SK-N-SH treated with all-trans-retinoic acid at 6 μM for 48 hours (cell line): ENCODE results near the gene ADNP.

ENCODE experiments used
- ATAC-seq: fragments of 200-7000 bp; cut with Tn5 transposase; 3 replicates; pipeline ENCODE4 v1.9.1; 2020; ENCODE audit warnings: mild to moderate bottlenecking, moderate library complexity
- ARNTL ChIP-seq: fragments of 450-650 bp; formaldehyde crosslinking; IDR thresholded peaks from 2 replicates; pipeline ENCODE4 v1.5.0; 2020; ENCODE audit warnings: low read depth, mild to moderate bottlenecking, moderate library complexity, borderline replicate concordance
- BACH2 ChIP-seq: fragments of 250-450 bp; sonication (Bioruptor Pico); IDR thresholded peaks from 2 replicates; pipeline ENCODE4 v1.9.0; 2021; ENCODE audit warnings: mild to moderate bottlenecking, borderline replicate concordance
- CREB5 ChIP-seq: fragments of 250-450 bp; sonication (Bioruptor Pico); IDR thresholded peaks from 2 replicates; pipeline ENCODE4 v1.5.1; 2020; ENCODE audit warnings: low read depth, mild to moderate bottlenecking, moderate library complexity
- CSDC2 ChIP-seq: fragments of 250-450 bp; sonication (Bioruptor Pico); IDR thresholded peaks from 2 replicates; pipeline ENCODE4 v1.5.0; 2020; ENCODE audit warnings: mild to moderate bottlenecking, moderate library complexity
- CSRNP3 ChIP-seq: fragments of 250-450 bp; sonication (Bioruptor Pico); IDR thresholded peaks from 2 replicates; pipeline ENCODE4 v1.5.1; 2021; ENCODE audit warnings: mild to moderate bottlenecking, moderate library complexity
- ESRRG ChIP-seq: fragments of 250-450 bp; sonication (Bioruptor Pico); IDR thresholded peaks from 2 replicates; pipeline ENCODE4 v1.6.1; 2021; ENCODE audit warnings: mild to moderate bottlenecking
- GLIS3 ChIP-seq: fragments of 250-450 bp; sonication (Bioruptor Pico); IDR thresholded peaks from 2 replicates; pipeline ENCODE4 v1.5.0; 2020; ENCODE audit warnings: mild to moderate bottlenecking, moderate library complexity
- ISL1 ChIP-seq: fragments of 250-450 bp; sonication (Bioruptor Pico); IDR thresholded peaks from 2 replicates; pipeline ENCODE4 v2.1.2; 2022; ENCODE audit warnings: mild to moderate bottlenecking, moderate library complexity
- OSR1 ChIP-seq: fragments of 250-450 bp; sonication (Bioruptor Pico); IDR thresholded peaks from 2 replicates; pipeline ENCODE4 v1.8.0; 2022; ENCODE audit warnings: moderate library complexity, mild to moderate bottlenecking, inconsistent platforms
- POU6F1 ChIP-seq: fragments of 250-450 bp; sonication (Bioruptor Pico); IDR thresholded peaks from 2 replicates; pipeline ENCODE4 v1.8.0; 2021; ENCODE audit warnings: low read depth, mild to moderate bottlenecking, moderate library complexity, borderline replicate concordance
- PPARA ChIP-seq: fragments of 250-450 bp; sonication (Bioruptor Pico); IDR thresholded peaks from 2 replicates; pipeline ENCODE4 v1.5.0; 2020; ENCODE audit warnings: mild to moderate bottlenecking, borderline replicate concordance
- RARB ChIP-seq: fragments of 250-450 bp; sonication (Bioruptor Pico); IDR thresholded peaks from 2 replicates; pipeline ENCODE4 v1.8.0; 2021; ENCODE audit warnings: mild to moderate bottlenecking, moderate library complexity
- TOX ChIP-seq: fragments of 250-450 bp; sonication (Bioruptor Pico); IDR thresholded peaks from 2 replicates; pipeline ENCODE4 v1.8.0; 2021; ENCODE audit warnings: mild to moderate bottlenecking, moderate library complexity, borderline replicate concordance
- TSHZ2 ChIP-seq: fragments of 250-450 bp; sonication (Bioruptor Pico); IDR thresholded peaks from 2 replicates; pipeline ENCODE4 v1.5.0; 2020; ENCODE audit warnings: mild to moderate bottlenecking, moderate library complexity
- ZNF70 ChIP-seq: fragments of 450-650 bp; formaldehyde crosslinking; IDR thresholded peaks from 2 replicates; pipeline ENCODE4 v1.5.0; 2020; ENCODE audit warnings: mild to moderate bottlenecking, moderate library complexity
- ZNF8 ChIP-seq: fragments of 450-650 bp; formaldehyde crosslinking; IDR thresholded peaks from 2 replicates; pipeline ENCODE4 v1.5.0; 2020; ENCODE audit warnings: mild to moderate bottlenecking, moderate library complexity

Gene ADNP

GRCh38 chr20:50933589-50933988, 2.4 kb upstream of the ADNP start:
- ATAC-seq: no peak
- TF ChIP-seq CREB5 (CRISPR knock-in tag): no peak
- no peak for TF ChIP-seq ZNF8 (CRISPR knock-in tag)
- TF ChIP-seq ESRRG (CRISPR knock-in tag): no peak
- no peak for TF ChIP-seq CSDC2 (CRISPR knock-in tag)
- no peak for TF ChIP-seq TSHZ2 (CRISPR knock-in tag)
- no peak for TF ChIP-seq ISL1 (CRISPR knock-in tag)
- TF ChIP-seq ARNTL (CRISPR knock-in tag): no peak

GRCh38 chr20:50932691-50933280, 1.5 kb upstream of the ADNP start:
- ATAC-seq: no peak
- TF ChIP-seq ZNF70 (CRISPR knock-in tag) (no peak), POU6F1 (CRISPR knock-in tag) (no peak), TOX (CRISPR knock-in tag) (no peak), OSR1 (no peak), BACH2 (CRISPR knock-in tag) (no peak), PPARA (no peak)
- TF ChIP-seq, all 23 proteins: peak for 0

- ATAC-seq: no peak
- TF ChIP-seq TOX (CRISPR knock-in tag) (no peak), ESRRG (CRISPR knock-in tag) (no peak), ZNF8 (CRISPR knock-in tag) (no peak), ZNF70 (CRISPR knock-in tag) (no peak), TSHZ2 (CRISPR knock-in tag) (no peak), CSRNP3 (no peak), OSR1 (no peak), RARB (CRISPR knock-in tag) (no peak), POU6F1 (CRISPR knock-in tag) (no peak), GLIS3 (CRISPR knock-in tag) (no peak)
These were observed 814 bp upstream of the ADNP start for GRCh38 chr20:50932016-50932485.
